GM19193 (cell line): ENCODE data around the gene CLEC4D.

Source experiments
- POLR2A ChIP-seq: IDR thresholded peaks from 4 replicates; pipeline ENCODE4 v1.6.1; 2011; ENCODE audit not compliant: insufficient read depth, insufficient read length; ENCODE audit errors: extremely low read depth

The CLEC4D gene

GRCh38 chr12:8513256-8513655 is at the start of gene CLEC4D:
TSS of gene CLEC4D (plus strand) at chr12:8513503. CDS start at chr12:8513733, 230 bp downstream.
- TF ChIP-seq POLR2A: no peak

- TF ChIP-seq POLR2A: no peak
These were observed 47.9 kb upstream of the CLEC4D start for GRCh38 chr12:8465301-8465996.

DNA sequence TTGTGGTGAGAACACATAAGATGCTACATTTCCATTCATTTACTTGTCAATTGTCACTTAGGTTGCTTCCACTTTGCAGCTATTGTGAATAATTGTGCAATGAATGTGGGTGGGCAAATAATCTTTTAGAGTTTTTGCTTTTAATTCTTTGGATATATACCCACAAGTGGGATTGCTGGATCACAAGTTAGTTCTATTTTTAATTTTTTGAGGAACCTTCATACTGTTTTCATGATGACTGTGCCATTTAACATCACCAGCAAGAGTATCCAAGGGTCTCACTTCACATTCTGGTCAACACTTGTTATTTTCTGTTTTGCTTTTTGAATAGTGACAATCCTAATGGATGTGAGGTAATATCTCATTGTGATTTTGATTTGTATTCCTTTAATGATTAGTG is 47.1 kb upstream of the CLEC4D start:
- no peak for TF ChIP-seq POLR2A

GRCh38 chr12:8471090-8471489 is 42.2 kb upstream of the CLEC4D start:
- TF ChIP-seq POLR2A: no peak

- TF ChIP-seq POLR2A: no peak
These were observed 37.6 kb upstream of the CLEC4D start for GRCh38 chr12:8475508-8476203.

DNA sequence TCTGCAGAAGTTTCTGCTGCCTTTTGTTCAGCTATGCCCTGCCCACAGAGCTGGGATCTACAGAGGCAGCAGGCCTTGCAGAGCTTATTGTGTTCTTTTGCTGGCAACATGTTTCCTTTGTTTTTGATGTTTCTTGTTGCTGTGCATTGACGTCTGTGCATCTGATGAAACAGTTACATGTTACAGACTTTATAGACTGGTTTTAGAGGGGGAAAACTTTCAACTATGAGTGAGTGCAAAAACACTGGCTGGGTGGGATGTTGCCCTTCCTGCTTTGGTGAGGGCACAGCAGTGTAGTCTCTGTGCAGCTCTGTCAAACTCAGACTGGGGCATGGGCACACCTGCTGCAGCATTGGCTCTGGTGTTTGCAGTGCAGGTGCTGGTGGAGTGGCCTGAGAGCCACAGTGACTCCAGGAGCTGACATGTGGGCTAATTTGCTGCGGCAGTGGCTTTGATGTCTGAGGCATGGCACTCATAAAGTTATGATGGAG is 30.7 kb upstream of the CLEC4D start:
- no peak for TF ChIP-seq POLR2A

DNA sequence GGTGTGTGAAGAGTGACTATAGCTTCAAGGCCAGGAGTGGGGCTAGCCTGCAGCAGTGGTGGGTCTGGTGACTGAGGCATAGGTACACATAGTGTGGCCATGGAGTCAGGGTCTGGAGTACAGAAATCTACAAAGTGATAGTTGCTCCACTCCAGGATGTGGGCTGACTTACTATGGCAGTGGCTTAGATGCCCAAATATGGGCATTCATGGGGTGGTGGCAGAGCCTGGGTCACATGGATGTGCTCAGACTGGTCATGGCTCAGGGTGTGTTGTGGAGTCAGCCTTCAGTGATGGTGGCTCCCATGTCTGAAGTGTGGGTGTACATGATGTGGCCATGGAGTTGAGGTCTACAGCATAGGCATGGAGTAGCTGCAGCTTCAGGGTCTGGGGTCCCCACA is 30.2 kb upstream of the CLEC4D start:
- TF ChIP-seq POLR2A: no peak

- no peak for TF ChIP-seq POLR2A
These were observed 21.4 kb upstream of the CLEC4D start for GRCh38 chr12:8491646-8492530.

- TF ChIP-seq POLR2A: no peak
These were observed 20.2 kb upstream of the CLEC4D start for GRCh38 chr12:8493084-8493483.

GRCh38 chr12:8499616-8500015 is 13.7 kb upstream of the CLEC4D start:
- TF ChIP-seq POLR2A: no peak

DNA sequence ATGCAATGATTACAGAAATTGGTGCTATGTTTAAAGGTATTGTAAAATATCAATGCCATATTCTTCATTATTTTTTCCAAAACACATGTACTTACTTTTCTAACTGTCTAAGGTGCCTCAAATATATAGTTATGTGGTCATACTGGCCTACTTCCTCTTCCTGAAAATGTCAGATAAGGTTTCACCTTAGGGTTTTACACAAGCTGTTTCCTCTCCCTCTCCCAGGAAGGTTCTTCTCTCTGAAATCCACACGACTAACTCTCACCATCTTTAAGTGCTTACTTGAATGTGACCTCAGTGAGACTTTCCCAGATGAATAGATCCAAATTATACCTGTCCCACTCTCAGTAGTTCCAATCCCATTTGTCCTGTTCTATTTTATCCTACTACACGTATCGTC is 11.6 kb upstream of the CLEC4D start:
- TF ChIP-seq POLR2A: no peak

DNA sequence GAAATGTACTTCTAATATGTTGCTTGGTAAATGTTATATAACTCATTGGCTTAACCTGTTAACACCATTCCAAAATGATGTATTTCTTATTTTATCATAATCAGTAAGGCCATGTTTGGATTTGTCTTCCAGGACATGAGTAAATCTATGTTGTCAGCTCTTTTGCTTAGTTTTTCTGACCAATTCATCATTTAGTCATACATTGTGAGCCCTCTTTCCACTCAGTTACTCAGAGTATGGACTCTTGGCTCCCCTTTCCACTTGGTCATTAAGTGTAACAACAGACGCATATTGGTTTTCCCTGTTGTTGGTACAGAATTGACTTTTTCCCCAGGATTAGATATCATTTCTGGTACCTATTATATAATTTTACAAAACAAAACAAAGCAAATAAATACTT is 9.0 kb upstream of the CLEC4D start:
- no peak for TF ChIP-seq POLR2A

- TF ChIP-seq POLR2A: no peak
These were observed 5.7 kb upstream of the CLEC4D start for GRCh38 chr12:8507596-8507995.

DNA sequence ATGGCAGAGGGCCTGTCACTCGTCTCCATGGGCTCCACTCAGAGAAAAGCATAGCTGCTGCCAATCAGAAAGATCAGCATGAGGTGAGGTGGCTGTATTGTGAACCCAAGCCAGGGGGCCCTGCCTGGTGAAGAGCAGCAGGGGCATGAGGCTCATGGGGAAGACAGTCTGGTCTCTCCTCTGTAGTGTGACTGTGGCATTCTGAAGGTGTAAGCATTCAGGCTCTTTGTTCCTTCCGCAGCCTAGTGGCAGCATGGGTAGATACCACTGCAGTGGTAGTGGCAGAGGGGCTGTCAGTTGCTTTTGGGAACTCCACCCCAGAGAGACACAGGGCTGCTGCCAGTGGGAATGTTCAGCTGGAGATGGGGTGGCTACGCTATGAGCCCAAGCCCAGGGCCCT is 5.1 kb upstream of the CLEC4D start:
- TF ChIP-seq POLR2A: no peak

GRCh38 chr12:8508910-8509841 is 4.1 kb upstream of the CLEC4D start:
- no peak for TF ChIP-seq POLR2A

DNA sequence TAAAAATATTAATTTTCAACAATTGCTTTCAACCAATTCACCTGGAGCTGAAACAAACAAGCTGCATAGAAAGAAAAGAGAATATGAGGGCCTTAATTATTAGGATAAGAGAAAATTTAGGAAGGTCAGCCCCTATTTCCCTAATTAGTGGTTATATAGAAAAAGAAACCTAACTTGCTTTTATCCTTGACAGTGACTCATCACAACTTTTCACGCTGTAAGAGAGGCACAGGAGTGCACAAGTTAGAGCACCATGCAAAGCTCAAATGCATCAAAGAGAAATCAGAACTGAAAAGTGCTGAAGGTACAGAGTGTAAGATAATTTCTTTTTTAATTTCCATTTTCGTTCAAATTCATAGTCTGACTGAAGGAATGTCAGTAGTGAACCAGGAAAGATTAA is 4.7 kb downstream of the CLEC4D start:
- no peak for TF ChIP-seq POLR2A
